ENCODE data around the gene ZMYND8.

DNA sequence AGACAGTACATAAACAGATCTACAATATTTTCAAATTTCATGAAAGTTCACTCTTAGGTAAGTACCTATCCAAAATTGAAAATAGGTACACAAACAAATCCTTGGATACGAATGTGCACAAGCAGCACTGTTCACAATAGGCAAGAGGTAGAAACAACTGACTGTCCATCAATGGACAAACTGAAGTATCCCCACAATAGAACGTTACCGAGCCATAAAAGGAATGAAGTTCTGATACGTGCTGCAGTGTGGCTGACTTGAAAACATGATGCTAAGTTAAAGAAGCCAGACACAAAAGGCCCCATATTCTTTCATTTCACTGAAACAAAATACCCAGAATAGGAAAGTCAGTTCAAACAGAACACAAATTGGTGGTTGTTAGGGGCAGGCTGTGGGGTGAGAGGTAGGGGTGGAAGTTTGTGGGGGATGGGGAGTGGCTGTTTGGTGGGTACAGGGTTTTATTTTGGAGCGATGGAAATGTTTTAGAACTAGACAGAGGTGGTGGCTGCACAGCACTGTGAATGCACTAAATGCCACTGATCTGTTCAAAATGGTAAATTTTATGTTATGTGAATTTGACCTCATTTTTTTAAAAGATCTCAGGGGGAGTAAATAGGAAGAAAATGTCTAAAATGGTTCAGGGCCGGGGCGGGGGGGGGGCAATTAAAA, 89.5 kb downstream of the ZMYND8 start:
- TF ChIP-seq, protein P1, sequence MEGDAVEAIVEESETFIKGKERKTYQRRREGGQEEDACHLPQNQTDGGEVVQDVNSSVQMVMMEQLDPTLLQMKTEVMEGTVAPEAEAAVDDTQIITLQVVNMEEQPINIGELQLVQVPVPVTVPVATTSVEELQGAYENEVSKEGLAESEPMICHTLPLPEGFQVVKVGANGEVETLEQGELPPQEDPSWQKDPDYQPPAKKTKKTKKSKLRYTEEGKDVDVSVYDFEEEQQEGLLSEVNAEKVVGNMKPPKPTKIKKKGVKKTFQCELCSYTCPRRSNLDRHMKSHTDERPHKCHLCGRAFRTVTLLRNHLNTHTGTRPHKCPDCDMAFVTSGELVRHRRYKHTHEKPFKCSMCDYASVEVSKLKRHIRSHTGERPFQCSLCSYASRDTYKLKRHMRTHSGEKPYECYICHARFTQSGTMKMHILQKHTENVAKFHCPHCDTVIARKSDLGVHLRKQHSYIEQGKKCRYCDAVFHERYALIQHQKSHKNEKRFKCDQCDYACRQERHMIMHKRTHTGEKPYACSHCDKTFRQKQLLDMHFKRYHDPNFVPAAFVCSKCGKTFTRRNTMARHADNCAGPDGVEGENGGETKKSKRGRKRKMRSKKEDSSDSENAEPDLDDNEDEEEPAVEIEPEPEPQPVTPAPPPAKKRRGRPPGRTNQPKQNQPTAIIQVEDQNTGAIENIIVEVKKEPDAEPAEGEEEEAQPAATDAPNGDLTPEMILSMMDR (IDR thresholded peaks at IDR 0.05) = no peak
- no peak for TF ChIP-seq POLR2A (IDR thresholded peaks at IDR 0.05)

Data from Peyer's patch (tissue), 4 donors.